Endodermal cell (in vitro differentiated cells): ENCODE results near the gene PDLIM3. TPM values are rescaled to one million over a fixed set of nuclear protein-coding genes. Genes with fewer than 3 reads are reported as not detected.

Source experiments
- DNase-seq: peaks from one replicate; pipeline ENCODE4 v3.0.0-alpha.2; 2017
- H3K27ac ChIP-seq: 2 replicates; pipeline ENCODE4 v1.5.1; 2013; ENCODE audit warnings: mild to moderate bottlenecking, low read depth, low read length, moderate library complexity
- H3K27me3 ChIP-seq: 2 replicates; pipeline ENCODE4 v1.6.1; 2013; ENCODE audit warnings: mild to moderate bottlenecking, low read length, moderate library complexity; ENCODE audit not compliant: insufficient read depth, control insufficient read depth, poor library complexity, severe bottlenecking
- H3K36me3 ChIP-seq: 2 replicates; pipeline ENCODE4 v1.7.0; 2013; ENCODE audit warnings: mild to moderate bottlenecking, low read length, moderate library complexity; ENCODE audit not compliant: control insufficient read depth, insufficient read depth
- H3K4me1 ChIP-seq: one replicate; pipeline ENCODE4 v1.7.0; 2013; ENCODE audit warnings: low read length; ENCODE audit not compliant: control insufficient read depth, insufficient read depth
- H3K4me3 ChIP-seq: 2 replicates; pipeline ENCODE4 v1.5.1; 2013; ENCODE audit warnings: mild to moderate bottlenecking, low read length, moderate library complexity
- H3K9ac ChIP-seq: 2 replicates; pipeline ENCODE4 v1.6.1; 2013; ENCODE audit warnings: mild to moderate bottlenecking, low read length, moderate library complexity; ENCODE audit not compliant: poor library complexity, severe bottlenecking; ENCODE audit errors: extremely low read depth
- H3K9me3 ChIP-seq: 2 replicates; pipeline ENCODE4 v1.6.1; 2013; ENCODE audit warnings: mild to moderate bottlenecking, low read length, moderate library complexity; ENCODE audit not compliant: control insufficient read depth
- H3K27ac Mint-ChIP-seq: 2 replicates; pipeline ENCODE4 v1.8.0; 2020; ENCODE audit warnings: mixed read lengths
- H3K27me3 Mint-ChIP-seq: 2 replicates; pipeline ENCODE4 v1.8.0; 2021; ENCODE audit warnings: mild to moderate bottlenecking, mixed read lengths; ENCODE audit not compliant: insufficient read depth
- H3K36me3 Mint-ChIP-seq: 2 replicates; pipeline ENCODE4 v1.8.0; 2020; ENCODE audit warnings: low read depth, mixed read lengths
- H3K4me1 Mint-ChIP-seq: 2 replicates; pipeline ENCODE4 v1.8.0; 2020; ENCODE audit warnings: mixed read lengths
- H3K4me3 Mint-ChIP-seq: 2 replicates; pipeline ENCODE4 v1.8.0; 2020; ENCODE audit warnings: mild to moderate bottlenecking, moderate library complexity, mixed read lengths
- H3K9me3 Mint-ChIP-seq: 2 replicates; pipeline ENCODE4 v1.8.0; 2020; ENCODE audit warnings: mild to moderate bottlenecking, mixed read lengths
- CTCF ChIP-seq: fragments of 200-600 bp; sonication (generic); conservative IDR thresholded peaks from 2 replicates; pipeline ENCODE4 v1.5.0; 2021; ENCODE audit warnings: antibody characterized with exemption, mild to moderate bottlenecking
- WGBS, 2 experiments: methylation state at CpG; one replicate each; pipeline versions ENCODE4 v1.1.5 to v1.1.7; 2013; ENCODE audit warnings: missing lambda C conversion rate in 2 of 2, mixed read lengths in 1 of 2; ENCODE audit not compliant: insufficient coverage in 1 of 2, insufficient read length in 1 of 2; 5-methylcytosine and 5-hydroxymethylcytosine counted together
- total RNA-seq, 2 donors: library from RNA; stranded (reverse); fragmentation: NEBNext Ultra II Directional in 1 of 2; extraction: Animal tissue kit (Norgen Biotek cat#: 25700) in 1 of 2; gene quantifications; 2 replicates in 1 of 2; 3 replicates in 1 of 2; pipeline ENCODE4 v1.2.1, GENCODE V29; 2021

The PDLIM3 gene
- total RNA-seq, 2 donors from 2014 or later, result 4.3 to 11.0 TPM

DNA sequence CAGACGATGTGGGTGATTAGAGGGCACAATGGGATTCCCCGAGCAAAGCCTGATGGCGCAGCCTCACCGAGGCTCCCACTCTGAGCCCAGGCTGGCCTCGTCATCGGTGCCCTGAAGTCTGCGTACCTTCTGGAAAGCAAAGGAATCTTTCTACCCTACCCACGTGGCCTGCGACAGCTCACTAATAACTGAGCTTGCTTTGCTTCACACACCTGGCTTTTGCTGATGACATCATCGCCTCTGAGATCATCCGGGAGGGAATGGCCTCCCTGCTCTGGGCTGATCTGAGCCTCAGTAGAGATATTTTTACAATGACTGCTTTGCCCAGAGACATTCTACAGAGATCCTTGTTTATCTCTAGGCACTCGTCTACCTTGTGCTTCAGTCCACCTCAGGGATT, 45.4 kb upstream of the PDLIM3 start:
- H3K9me3 Mint-ChIP-seq, result peaks cover 3% of the 10 kb centered on the region
- H3K27ac ChIP-seq, result no peak overlapping the region
- H3K4me3 Mint-ChIP-seq, result no peak overlapping the region
- no peaks in the 10 kb centered on the region for H3K36me3 Mint-ChIP-seq
- H3K9me3 ChIP-seq, result peaks cover 9% of the 10 kb centered on the region
- no peak for DNase-seq
- peaks cover 3% of the 10 kb centered on the region for H3K4me1 Mint-ChIP-seq
- no peak overlapping the region for H3K4me3 ChIP-seq
- H3K4me1 ChIP-seq, result no peaks in the 10 kb centered on the region
- 86 to 87% methylated on average over 12 of the region's 12 CpGs for WGBS, 2 experiments
- no peak overlapping the region for H3K9ac ChIP-seq
- TF ChIP-seq CTCF, result no peak
- peaks cover 13% of the 10 kb centered on the region for H3K27me3 ChIP-seq
- H3K36me3 ChIP-seq, result no peaks in the 10 kb centered on the region
- H3K27me3 Mint-ChIP-seq, result peaks cover 18% of the 10 kb centered on the region
- H3K27ac Mint-ChIP-seq, result no peak overlapping the region

- Histone ChIP-seq H3K4me3 (no peak overlapping the region), H3K27me3 (no peaks in the 10 kb centered on the region), H3K9ac (no peak overlapping the region), H3K9me3 (peaks cover 9% of the 10 kb centered on the region), H3K4me1 (no peaks in the 10 kb centered on the region), H3K27ac (no peak overlapping the region), H3K36me3 (no peaks in the 10 kb centered on the region)
- H3K36me3 Mint-ChIP-seq, result no peaks in the 10 kb centered on the region
- no peak for DNase-seq
- H3K9me3 Mint-ChIP-seq, result peaks cover 3% of the 10 kb centered on the region
- H3K27me3 Mint-ChIP-seq, result peaks cover 7% of the 10 kb centered on the region
- no peak overlapping the region for H3K4me3 Mint-ChIP-seq
- 92 to 100% methylated on average over 3 of the region's 3 CpGs for WGBS, 2 experiments
- no peak overlapping the region for H3K27ac Mint-ChIP-seq
- peaks cover 10% of the 10 kb centered on the region for H3K4me1 Mint-ChIP-seq
- TF ChIP-seq CTCF, result no peak
Measured at GRCh38 chr4:185578284-185578683, 43.0 kb upstream of the PDLIM3 start.

DNA sequence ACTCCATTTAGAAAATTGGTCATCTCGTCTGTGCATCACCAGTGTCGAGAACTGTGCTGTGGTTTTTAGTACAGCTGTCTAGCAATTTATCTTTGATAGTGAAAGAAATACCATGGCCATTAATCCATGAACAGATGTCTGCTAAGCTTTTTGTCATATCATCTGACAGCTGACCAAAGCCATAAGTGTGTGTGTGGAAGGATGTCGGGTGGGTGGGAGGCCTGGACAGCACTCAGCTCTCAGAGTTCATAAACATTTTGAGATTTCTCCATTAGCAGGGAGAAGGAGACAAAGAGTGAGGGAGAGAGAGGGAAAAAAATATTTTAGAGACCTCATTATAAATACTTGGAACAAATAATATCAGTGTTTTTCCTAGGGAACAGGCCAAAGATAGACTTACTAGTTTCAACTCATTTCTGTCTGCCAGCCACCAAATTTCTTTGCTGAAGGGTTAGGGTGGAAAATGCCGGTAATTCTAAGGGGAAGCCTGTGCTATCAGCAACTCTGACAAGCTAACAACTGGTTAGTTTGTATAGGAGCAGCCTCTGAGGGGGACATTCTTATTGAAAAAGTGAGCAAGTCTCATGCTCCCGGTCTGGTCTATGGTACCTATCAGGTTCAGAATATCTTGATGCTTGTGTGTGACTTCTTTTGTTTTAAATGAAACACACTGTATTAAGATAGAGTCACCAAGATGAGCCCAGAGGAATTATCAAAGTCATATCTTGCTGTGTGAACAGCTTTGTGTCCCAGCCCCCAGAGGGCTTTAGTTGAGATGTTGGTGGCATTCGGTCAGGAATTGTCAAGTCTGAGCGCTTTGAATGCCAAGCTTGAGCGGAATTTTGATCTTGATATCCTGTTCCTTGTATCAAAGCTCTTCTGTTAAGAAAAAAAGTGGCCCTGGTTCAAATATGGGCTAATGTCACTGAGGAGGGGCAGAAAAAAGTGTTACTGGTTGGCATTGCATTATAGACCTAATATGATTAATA, 41.9 kb upstream of the PDLIM3 start:
- 93 to 95% methylated on average over 7 to 8 of the region's 8 CpGs for WGBS, 2 experiments
- no peak for TF ChIP-seq CTCF
- no peak for DNase-seq
- H3K4me1 Mint-ChIP-seq, result peaks cover 11% of the 10 kb centered on the region
- peaks cover 9% of the 10 kb centered on the region for H3K9me3 ChIP-seq
- H3K4me1 ChIP-seq, result no peaks in the 10 kb centered on the region
- H3K4me3 ChIP-seq, result no peak overlapping the region
- H3K27ac Mint-ChIP-seq, result no peak overlapping the region
- H3K27ac ChIP-seq, result no peak overlapping the region
- no peaks in the 10 kb centered on the region for H3K36me3 ChIP-seq
- peaks cover 3% of the 10 kb centered on the region for H3K9me3 Mint-ChIP-seq
- no peaks in the 10 kb centered on the region for H3K36me3 Mint-ChIP-seq
- no peak overlapping the region for H3K4me3 Mint-ChIP-seq
- no peaks in the 10 kb centered on the region for H3K27me3 Mint-ChIP-seq
- H3K27me3 ChIP-seq, result no peaks in the 10 kb centered on the region
- H3K9ac ChIP-seq, result no peak overlapping the region
